ENCODE results near the gene CTDSP2. TPM values are rescaled to one million over a fixed set of nuclear protein-coding genes. Genes with fewer than 3 reads are reported as not detected.
"Not testable (repeated sequence)": the region's sequence is repeated elsewhere in the genome, so short reads cannot be mapped to it uniquely, and the experiment has no call there.

CTDSP2 gene, protein sequence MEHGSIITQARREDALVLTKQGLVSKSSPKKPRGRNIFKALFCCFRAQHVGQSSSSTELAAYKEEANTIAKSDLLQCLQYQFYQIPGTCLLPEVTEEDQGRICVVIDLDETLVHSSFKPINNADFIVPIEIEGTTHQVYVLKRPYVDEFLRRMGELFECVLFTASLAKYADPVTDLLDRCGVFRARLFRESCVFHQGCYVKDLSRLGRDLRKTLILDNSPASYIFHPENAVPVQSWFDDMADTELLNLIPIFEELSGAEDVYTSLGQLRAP
- 189 TPM for polyA plus RNA-seq (2013, experiment 1 of 2; ENCODE audit: insufficient read length)
- 179 TPM for polyA plus RNA-seq (2013, experiment 2 of 2; ENCODE audit: insufficient read length)

DNA sequence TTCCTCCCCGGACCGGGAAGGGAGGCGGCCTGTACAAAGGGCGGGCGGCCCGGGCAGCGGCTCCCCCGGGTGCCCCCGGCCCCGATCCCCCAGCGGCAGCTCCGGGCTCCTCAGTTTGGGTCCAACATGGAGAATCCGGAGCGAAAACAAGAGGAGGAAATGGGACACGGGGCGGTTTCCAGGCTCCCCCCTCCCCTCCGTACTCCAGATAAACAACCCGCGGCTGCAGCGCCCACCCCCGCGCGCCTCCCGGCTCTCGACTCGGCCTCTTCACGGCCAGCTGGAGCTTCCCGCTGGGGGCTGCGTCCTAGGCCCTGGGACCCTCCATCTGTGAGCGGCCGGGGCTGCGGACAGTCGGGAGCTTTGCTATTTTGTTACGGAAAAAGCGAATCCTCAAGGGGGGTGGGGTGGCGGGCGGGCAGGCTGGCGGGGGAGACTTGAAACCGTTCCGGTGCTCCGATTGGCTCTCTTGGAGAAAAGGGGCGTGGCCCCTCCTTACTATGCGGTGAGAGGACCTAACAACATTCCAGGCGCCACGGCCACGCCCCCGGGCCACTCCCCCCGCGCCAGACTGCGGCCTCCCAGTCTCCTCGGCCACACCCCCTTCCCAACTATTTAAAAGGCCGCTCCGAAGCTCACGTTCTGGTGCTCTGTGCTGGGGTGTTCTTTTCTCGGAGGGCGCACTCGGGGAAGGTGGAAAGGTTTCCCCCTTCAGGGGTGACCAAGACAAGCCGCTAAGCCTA lies at the start of gene CTDSP2:
Gene CTDSP2 (minus strand): TSS at position 153 of the 743 bp plus-strand sequence. CDS start 294 bp downstream, outside the sequence.
- DNase-seq: peak; percentile 98

- peak; percentile 51 for DNase-seq
Observed at GRCh38 chr12:57896115-57896433, 49.5 kb upstream of the CTDSP2 start.

DNA sequence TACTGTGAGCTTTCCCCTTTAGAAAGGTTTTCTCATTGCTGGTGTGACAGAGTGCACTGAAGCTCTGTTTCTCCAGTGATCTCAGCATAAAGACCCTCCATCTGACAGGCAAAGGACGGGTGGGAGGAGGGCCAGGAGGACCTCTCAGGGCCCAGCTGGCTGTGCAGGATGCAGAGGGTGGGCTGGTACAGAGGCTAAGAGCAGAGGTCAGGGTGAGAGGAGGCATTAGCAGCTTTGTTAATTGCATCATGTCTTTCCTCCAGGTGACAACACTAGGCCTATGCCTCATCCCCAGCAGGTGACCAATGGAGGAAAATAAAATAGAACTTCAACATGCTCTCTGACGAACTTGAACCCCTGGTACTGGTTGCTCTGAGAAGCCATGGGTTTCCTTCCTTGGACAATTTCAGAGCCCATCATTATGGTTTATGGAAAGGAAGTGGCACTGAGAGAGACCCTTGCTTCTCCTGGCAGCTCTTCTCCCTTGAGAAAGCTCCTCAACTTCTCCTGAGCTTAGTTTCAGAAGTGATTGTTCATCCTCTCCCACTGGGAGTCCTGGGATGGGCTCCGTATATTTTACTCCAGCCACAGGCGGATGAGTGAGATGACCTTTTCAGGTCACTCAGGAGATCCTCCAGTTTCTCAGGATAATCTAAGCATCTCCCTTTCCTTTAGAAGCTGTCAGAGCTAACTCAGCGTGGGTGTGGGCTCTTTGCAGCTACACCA lies 49.0 kb upstream of the CTDSP2 start:
- DNase-seq: no peak

DNA sequence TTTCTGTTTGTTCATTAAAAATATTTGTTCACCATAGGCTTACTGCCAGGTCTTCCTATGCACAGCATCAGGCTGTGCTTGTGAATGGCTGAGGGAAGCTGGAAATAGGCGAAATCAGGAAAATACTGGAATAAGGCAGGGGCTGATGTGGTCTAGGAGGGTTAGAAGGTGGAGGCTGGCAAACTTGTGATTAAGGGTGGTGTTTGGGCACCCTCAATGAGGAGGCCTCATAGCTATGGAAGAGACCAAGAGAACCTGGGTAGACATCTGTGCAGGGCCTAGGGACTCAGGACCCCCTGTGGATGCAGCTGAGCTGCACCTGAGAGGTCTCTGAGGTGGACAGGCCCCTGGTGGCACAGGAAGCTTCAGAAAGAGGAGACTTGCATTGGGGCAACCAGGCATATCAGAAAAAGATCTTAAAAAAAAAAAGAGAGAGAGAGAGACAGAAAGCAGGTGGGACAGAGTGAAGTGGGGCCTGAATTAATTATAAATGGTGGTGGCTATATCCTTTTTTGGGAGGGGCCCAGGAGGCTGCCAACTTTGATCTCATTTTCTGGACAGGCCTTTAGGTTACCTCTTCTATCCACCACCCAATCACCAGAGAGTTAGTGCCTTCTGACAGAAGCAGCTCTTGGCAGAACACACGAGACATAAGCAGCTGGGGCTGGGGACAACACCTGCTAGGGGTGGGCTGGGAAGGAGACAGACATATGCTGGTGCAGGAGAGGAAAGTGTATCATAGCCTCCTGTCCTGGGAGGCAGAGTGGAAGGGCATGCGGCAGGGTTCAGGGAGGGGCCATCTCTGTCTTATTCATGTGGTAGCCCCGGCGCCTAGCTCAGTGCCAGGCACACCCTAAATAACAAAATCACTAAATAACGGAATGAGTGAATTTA lies 48.1 kb upstream of the CTDSP2 start:
- no peak for DNase-seq

DNA sequence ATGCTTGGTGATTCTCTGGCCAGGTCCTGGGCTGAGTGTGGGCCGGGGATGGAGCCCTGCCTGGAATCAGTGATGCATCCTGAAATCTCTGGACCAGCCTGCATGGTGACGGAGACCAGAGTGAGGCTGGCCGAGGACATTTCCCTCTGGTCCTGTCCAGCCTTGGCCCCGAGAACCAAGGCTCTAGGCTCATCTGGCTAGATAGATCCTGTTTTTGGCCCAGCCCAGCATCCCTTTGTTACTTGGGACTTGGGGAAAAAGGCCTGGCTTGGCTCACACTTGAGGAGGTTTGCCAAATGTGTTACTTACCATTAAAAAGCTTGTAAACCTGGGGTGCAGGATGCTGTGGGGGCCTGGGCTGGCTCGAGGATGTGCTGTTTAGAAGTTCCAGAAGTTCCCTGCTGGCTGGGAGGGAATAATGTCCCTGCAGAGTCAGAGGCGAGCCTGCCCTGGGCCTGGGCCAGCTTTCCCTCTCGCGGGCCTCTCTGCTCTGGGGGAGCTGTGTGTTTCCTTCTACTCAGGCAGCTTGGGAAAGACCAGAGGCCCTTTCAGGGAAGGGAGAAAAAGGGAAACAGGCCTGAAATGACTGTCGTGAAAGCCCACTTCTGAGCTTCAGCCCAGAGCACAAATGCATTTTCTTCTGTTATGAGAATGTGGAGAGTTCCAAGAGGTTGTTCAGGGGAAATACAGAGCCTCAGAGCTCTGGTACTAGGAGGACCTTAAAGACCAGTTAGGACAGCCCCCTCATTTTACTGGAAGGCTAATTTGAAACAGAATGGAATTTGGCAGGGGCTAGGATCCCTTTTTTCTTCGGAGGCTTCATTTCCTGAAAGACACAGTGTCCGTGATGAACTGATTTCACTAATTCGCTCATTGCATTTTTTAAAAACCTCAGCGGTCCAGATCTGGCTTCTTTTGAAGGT lies 47.2 kb upstream of the CTDSP2 start:
- peak; percentile 90 for DNase-seq

DNA sequence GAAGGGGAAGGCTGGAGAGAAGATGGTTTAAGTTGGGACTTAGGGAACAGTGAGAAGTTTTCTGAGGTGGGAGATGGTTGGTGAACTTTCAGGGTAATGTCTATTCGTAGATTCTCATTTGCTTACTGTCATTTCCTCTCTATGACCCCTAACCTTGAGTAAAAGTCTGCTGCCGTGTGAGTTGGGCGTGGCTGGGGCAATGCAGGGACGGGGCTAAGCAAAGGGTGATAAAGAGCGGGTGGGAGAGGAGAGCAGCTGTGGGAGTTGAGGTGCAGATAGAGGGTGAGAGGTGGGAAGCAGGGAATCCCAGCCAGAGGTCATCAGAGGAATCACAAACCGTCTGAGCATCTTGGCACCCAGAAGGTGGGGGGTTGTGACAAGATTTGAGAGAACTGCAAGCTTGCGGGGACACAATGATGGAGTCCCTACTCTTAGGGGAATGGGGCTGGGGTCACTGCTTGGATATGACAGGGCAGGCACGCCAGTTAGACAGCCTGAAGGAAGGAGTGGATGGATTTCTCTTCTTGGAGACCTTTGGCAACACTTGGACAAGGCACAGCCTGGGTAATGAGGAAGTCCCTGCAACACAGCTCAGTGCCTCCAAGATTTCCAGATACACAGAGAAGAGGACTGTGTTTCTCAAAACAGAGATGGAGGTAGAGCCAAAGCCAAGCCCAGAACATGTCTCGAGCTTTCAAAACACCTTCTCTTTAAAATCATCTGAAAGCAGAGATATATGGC lies 45.9 kb upstream of the CTDSP2 start:
- no peak for DNase-seq

GRCh38 chr12:57891542-57892228 lies 45.2 kb upstream of the CTDSP2 start:
- DNase-seq: no peak

GRCh38 chr12:57890191-57891115 lies 43.9 kb upstream of the CTDSP2 start:
- DNase-seq: no peak

GRCh38 chr12:57889500-57889989 lies 43.0 kb upstream of the CTDSP2 start:
- peak; percentile 86 for DNase-seq

DNA sequence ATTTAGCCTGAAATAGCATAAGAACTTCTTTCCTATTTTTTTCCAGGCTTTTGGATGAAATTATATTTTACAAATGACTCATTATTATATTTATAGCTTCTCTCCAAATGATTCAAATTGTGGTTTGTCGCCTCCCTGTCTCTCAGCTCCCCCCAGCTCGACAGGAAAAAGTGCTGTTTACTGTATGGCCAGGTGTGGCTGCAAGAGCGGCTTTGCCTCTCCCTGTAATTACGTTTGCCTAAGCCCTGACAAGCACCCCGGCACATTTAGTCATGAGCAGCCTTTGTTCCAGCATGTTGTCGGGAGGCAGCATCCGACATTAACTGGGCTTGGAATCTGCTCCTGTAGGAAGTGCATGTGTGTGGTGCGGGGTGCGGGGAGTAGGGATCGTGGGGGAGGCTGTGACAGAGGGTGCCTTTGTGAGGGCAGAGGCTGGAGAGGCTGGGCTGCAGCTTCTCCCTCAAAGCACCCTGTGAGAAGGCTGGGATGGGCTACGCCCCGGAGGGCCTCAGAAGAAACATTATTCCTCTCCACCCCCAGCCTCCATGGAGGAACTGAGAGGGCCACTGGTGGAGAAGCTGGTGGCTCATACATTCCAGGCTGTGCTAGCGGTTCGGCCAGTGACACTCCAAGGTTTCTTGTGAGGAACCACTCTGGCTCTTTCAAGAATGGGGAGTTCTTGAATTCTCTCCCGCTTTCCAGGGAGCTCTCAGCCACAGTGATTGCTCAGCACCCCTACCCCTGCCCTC lies 42.1 kb upstream of the CTDSP2 start:
- DNase-seq: peak; percentile 88

GRCh38 chr12:57887631-57888408 lies 41.3 kb upstream of the CTDSP2 start:
- DNase-seq: peak; percentile 84

DNA sequence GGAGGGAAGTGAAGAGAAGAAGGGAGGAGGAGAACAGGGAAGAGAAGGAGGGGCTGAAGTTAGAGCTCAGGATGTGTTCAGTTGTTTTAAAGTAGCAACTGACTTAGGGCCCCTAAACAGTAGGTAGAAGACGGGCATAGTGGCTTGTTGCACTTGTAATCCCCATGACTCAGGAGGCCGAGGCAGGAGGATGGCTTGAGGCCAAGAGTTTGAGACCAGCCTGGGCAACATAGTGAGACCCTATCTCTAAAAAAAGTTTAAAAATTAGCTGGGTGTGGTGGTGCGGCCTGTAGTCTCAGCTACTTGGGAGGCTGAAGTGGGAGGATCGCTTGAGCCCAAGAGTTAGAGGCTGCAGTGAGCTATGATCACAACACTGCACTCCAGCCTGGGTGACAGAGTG lies 40.4 kb upstream of the CTDSP2 start:
- DNase-seq: not testable (repeated sequence)

DNA sequence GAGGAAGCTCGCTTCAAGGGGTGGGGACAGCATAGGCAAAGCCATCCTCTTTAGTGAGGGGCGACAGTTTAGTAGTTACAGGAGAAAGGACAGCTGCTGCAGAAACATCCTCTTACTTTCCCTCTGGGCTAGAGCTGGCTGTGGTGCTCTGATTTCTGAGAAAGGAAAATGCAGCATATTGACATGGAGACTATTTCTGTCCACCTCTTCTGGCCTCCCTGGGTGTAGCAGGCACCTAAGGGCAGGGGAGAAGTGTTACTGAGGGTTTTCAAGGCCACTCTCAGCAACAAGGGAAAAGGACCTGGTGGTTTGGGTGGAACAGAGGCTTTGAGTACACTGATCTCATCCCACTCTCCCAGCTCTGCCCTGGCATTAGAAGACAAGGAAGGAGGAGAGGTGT lies 40.0 kb upstream of the CTDSP2 start:
- DNase-seq: no peak

GRCh38 chr12:57885207-57885606 lies 38.7 kb upstream of the CTDSP2 start:
- DNase-seq: no peak

DNA sequence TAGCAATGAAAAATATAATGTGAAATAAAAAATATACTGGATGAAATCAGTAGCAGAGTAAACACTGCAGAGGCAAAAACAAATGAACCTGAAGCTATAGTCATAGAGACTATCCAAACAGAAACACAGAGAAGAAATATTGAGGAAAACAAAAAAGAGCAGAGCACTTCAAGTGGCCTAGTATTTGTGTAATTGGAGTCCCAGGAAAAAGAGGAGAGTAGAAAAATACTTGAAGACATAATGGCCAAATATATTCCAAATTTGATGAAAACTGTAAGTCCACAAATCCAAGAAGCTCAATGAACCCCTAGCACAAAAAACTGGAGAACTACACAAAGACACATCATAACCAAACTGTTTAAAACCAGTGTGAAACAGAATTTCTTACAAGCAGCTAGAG lies 37.2 kb upstream of the CTDSP2 start:
- DNase-seq: no peak

GRCh38 chr12:57883057-57883456 lies 36.5 kb upstream of the CTDSP2 start:
- no peak for DNase-seq

- no peak for DNase-seq
Observed at GRCh38 chr12:57882575-57882974, 36.0 kb upstream of the CTDSP2 start.
